Duodenal mucosa (tissue), 2 donors: ENCODE results near the gene MIDN.
A peak's percentile ranks its signal among the peaks of the same experiment; 100 is the strongest.

Experiments
- H3K27ac ChIP-seq: one replicate; pipeline ENCODE4 v1.7.0; 2013; ENCODE audit warnings: low read depth, low read length
- H3K27me3 ChIP-seq, 2 donors: one replicate each; pipeline ENCODE4 v1.7.0; 2013; ENCODE audit warnings: low read length in 2 of 2, control low read depth in 1 of 2; ENCODE audit not compliant: insufficient read depth in 2 of 2, control insufficient read depth in 1 of 2
- H3K36me3 ChIP-seq, 2 donors: one replicate each; pipeline ENCODE4 v1.7.0; 2013; ENCODE audit warnings: low read length in 2 of 2, control low read depth in 1 of 2; ENCODE audit not compliant: insufficient read depth in 2 of 2, control insufficient read depth in 1 of 2
- H3K4me1 ChIP-seq, 2 donors: one replicate each; pipeline ENCODE4 v1.7.0; 2013; ENCODE audit warnings: low read length in 2 of 2, control low read depth in 1 of 2; ENCODE audit not compliant: insufficient read depth in 2 of 2, control insufficient read depth in 1 of 2
- H3K4me3 ChIP-seq, 2 donors: one replicate each; pipeline ENCODE4 v1.7.0; 2013; ENCODE audit warnings: low read length in 2 of 2, low read depth in 1 of 2
- H3K9ac ChIP-seq, 2 donors: one replicate each; pipeline ENCODE4 v1.7.0; 2013; ENCODE audit warnings: low read length in 2 of 2, low read depth in 1 of 2
- H3K9me3 ChIP-seq, 2 donors: one replicate each; pipeline ENCODE4 v1.7.0; 2013; ENCODE audit warnings: low read length in 2 of 2, control low read depth in 1 of 2; ENCODE audit not compliant: control insufficient read depth in 1 of 2

The MIDN gene

GRCh38 chr19:1266129-1266915, 17.9 kb downstream of the MIDN start:
- Histone ChIP-seq H3K27ac (peak overlapping the region; percentile 87), H3K27me3 (no peaks in the 10 kb centered on the region), H3K36me3 (peaks cover 5 to 8% of the 10 kb centered on the region in 2 donors), H3K9ac (peak overlapping the region; percentile 54 to 56), H3K4me3 (peak overlapping the region; percentile 65 to 68), H3K9me3 (no peaks in the 10 kb centered on the region), H3K4me1 (peaks cover 59 to 76% of the 10 kb centered on the region in 2 donors)

DNA sequence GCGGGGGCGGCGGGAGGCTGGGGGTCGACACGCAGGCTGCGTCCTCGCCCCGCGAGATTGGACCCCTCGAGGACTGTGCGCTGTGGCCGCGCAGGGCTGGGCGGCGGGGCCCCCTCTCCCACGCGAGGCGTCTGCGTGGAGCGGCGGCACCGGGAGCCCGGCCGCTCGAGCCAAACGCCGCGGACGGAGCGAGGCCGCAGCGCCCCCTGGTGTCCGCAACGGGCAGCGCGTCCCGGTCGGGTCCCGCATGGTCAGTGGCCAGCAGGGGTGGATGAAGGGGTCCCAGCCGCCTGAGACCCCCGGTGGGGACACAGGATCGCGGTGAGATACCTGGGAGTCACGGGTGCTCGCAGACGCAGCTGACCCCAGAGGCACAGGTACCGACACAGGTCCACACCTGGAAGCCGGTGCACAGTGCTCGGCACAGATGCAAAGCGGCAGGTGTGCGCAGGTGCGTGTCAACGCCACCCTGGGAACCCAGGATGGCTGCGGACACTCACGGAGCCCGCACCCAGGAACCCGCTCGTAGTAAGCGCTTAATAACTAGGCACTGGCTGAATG, 18.6 kb downstream of the MIDN start:
- H3K36me3 ChIP-seq = peaks cover 11 to 14% of the 10 kb centered on the region in 2 donors
- H3K27ac ChIP-seq = peak overlapping the region; percentile 87
- peak overlapping the region; percentile 18 to 48 for H3K9ac ChIP-seq
- peak overlapping the region; percentile 54 to 65 for H3K4me3 ChIP-seq
- no peaks in the 10 kb centered on the region for H3K27me3 ChIP-seq
- H3K4me1 ChIP-seq = peaks cover 59 to 76% of the 10 kb centered on the region in 2 donors
- H3K9me3 ChIP-seq = no peaks in the 10 kb centered on the region

DNA sequence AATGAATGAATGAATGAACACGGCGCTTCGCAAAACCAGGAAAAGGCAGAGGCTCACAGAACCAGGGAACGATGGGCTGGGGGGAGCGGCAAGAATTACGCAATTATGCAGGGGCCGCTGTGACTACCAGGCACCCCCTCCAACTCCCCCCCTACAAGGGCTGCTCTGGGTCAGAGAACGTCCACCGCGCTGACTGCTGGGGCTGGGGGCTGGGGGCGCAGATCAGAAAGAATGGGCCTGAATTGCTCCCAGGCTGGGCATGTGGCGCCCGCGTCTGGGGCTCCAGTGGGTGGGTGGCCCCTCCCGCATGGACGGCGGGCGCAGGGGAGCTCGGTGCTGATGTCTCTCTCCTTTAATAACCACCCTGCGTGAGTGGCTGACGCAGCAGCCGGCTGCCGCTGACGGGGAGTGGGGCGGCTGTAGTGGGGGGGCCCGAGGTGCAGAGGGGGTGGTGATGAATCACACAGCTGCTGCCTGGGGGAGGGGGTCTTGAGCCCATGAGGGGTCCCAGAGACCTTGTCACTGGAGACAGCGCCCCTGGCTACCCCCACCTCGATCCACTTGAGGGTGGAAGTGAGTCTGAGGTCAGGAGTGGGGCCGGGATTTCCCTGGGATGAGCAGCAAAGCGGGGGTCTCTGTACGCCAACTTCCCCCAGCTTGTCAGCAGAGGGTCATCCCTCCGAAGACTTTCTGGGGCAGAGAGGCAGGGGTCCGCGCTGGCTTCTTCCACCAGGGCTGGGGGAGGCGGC, 19.3 kb downstream of the MIDN start:
- peak overlapping the region; percentile 54 to 65 for H3K4me3 ChIP-seq
- no peaks in the 10 kb centered on the region for H3K27me3 ChIP-seq
- no peaks in the 10 kb centered on the region for H3K9me3 ChIP-seq
- peaks cover 58 to 75% of the 10 kb centered on the region in 2 donors for H3K4me1 ChIP-seq
- H3K27ac ChIP-seq = no peak overlapping the region
- H3K9ac ChIP-seq = peak overlapping the region; percentile 18 to 48
- peaks cover 16 to 21% of the 10 kb centered on the region in 2 donors for H3K36me3 ChIP-seq

DNA sequence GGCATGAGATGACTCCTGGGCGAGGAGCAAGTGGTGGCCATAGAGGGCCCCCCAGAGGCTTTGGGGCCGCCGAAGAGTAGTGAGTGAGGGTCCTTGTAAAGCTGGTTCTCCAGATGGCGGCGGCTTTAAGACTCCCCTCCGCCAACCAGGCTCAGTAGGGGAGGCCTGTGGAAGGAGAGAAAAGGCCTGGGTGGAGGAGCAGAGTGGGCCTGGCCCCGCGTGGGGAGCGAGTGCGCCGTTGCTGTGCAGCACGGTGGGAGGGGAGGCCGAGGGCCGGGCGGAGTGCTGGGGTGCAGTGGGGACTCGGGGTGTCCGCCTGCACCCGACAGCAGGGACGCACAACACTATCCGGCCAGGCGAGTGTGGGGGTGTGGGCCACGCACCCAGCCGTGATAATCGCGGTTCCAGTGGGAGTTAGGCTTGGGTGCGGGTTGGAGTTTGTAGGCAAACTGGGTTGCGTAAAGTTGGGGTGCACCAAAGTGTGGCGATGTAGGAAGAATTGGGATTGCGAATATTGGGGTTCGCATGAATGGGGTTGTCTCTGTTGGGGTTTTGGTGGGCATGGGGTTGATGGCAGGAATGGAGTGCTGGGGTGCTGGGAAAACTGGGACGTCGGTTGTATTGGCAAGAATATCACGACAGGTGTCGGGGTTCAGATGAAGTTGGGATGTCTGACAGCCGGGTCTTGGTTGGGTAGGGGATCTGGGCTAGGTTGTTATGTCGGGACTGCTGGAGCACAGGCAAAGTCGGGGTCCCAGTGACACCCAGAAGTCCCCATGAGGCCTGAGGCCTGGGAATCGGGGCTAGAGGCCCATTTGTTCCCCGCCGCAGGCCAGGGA, 20.1 kb downstream of the MIDN start:
- no peaks in the 10 kb centered on the region for H3K9me3 ChIP-seq
- H3K27ac ChIP-seq = peak overlapping the region; percentile 62
- peak overlapping the region; percentile 10 to 51 for H3K9ac ChIP-seq
- peaks cover 57 to 76% of the 10 kb centered on the region in 2 donors for H3K4me1 ChIP-seq
- no peaks in the 10 kb centered on the region for H3K27me3 ChIP-seq
- H3K36me3 ChIP-seq = peaks cover 24 to 29% of the 10 kb centered on the region in 2 donors
- H3K4me3 ChIP-seq = peak overlapping the region; percentile 11 to 29

DNA sequence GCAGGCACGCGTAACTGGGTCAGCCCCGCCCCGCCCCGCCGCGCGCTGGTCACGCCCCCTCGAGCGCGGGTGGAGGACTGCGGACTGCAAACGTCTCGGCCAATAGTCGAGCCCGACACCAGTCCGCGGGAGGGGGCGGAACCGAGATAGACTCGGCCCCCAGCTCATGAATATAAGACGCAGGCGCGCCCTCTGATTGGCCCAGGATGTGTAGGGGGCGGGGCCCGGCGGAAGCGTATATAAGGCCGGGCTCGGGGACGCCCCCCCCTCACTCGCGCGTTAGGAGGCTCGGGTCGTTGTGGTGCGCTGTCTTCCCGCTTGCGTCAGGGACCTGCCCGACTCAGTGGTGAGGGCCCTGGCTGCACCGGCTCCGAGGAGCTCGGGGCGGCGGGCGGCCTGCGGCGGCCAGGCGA, 20.7 kb downstream of the MIDN start, which contains the start of gene CIRBP:
Gene CIRBP, plus strand, starts transcription at position 268 of the 413 bp plus-strand sequence. CDS start 1,602 bp downstream, outside the sequence.
- Histone ChIP-seq H3K36me3 (peaks cover 25 to 35% of the 10 kb centered on the region in 2 donors), H3K9ac (peak within 1 kb of the TSS; percentile 86 to 98), H3K4me1 (peaks cover 60 to 83% of the 10 kb centered on the region in 2 donors), H3K27ac (peak within 1 kb of the TSS; percentile 98), H3K9me3 (no peaks in the 10 kb centered on the region), H3K27me3 (no peaks in the 10 kb centered on the region), H3K4me3 (peak within 1 kb of the TSS; percentile 96 to 100)

- H3K27me3 ChIP-seq = no peaks in the 10 kb centered on the region
- H3K27ac ChIP-seq = peak overlapping the region; percentile 98
- H3K9me3 ChIP-seq = no peaks in the 10 kb centered on the region
- H3K4me1 ChIP-seq = peaks cover 65 to 84% of the 10 kb centered on the region in 2 donors
- peak overlapping the region; percentile 96 to 100 for H3K4me3 ChIP-seq
- peak overlapping the region; percentile 86 to 98 for H3K9ac ChIP-seq
- peaks cover 30 to 41% of the 10 kb centered on the region in 2 donors for H3K36me3 ChIP-seq
Observed at GRCh38 chr19:1269478-1270212, 21.3 kb downstream of the MIDN start.

GRCh38 chr19:1270213-1270853, 21.9 kb downstream of the MIDN start:
- H3K4me3 ChIP-seq = peak overlapping the region; percentile 96 to 100
- peak overlapping the region; percentile 86 to 98 for H3K9ac ChIP-seq
- H3K4me1 ChIP-seq = peaks cover 68 to 82% of the 10 kb centered on the region in 2 donors
- peak overlapping the region; percentile 98 for H3K27ac ChIP-seq
- H3K27me3 ChIP-seq = no peaks in the 10 kb centered on the region
- no peaks in the 10 kb centered on the region for H3K9me3 ChIP-seq
- H3K36me3 ChIP-seq = peaks cover 32 to 45% of the 10 kb centered on the region in 2 donors

DNA sequence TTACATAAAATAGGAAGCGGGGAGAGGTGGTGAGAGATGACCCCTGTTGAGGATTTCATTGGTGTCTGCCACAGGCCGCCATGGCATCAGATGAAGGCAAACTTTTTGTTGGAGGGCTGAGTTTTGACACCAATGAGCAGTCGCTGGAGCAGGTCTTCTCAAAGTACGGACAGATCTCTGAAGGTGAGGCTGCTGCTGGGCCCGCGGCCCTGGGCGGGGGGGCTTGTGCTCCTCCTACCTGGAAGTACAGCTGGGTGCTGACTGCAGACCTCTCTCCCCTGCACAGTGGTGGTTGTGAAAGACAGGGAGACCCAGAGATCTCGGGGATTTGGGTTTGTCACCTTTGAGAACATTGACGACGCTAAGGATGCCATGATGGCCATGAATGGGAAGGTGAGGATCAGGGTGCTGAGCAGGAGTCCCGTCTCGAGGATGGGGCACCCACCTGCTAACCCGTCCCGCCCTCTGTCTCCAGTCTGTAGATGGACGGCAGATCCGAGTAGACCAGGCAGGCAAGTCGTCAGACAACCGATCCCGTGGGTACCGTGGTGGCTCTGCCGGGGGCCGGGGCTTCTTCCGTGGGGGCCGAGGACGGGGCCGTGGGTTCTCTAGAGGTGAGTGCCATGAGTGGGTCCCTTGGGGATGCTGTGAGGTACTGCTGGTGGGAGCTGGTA, 22.6 kb downstream of the MIDN start:
- Histone ChIP-seq H3K9ac (peak overlapping the region; percentile 86 to 98), H3K36me3 (peaks cover 32 to 45% of the 10 kb centered on the region in 2 donors), H3K9me3 (no peaks in the 10 kb centered on the region), H3K27me3 (no peaks in the 10 kb centered on the region), H3K4me1 (peaks cover 64 to 79% of the 10 kb centered on the region in 2 donors), H3K27ac (no peak overlapping the region), H3K4me3 (peak overlapping the region; percentile 96 to 100)
